Activated naive CD8-positive, alpha-beta T cell treated with anti-CD3 and anti-CD28 coated beads, Interleukin-2, amount 10 ng/mL, durations not matched to agents 7 days and 5 days (primary cell): Measurements from ENCODE around the gene PSD2. TPM values are rescaled to one million over a fixed set of nuclear protein-coding genes. Genes with fewer than 3 reads are reported as not detected.

Experiments
- ATAC-seq: fragments of 150-1000 bp; cut with Tn5 transposase; one replicate; pipeline ENCODE4 v1.10.0; 2021; ENCODE audit warnings: low read depth, moderate library complexity
- POLR2A ChIA-PET: fragments of 350-600 bp; sonication (Branson Sonifier 250); formaldehyde crosslinking; loops from one replicate; lab custom pipeline; 2021; ENCODE audit warnings: antibody characterized with exemption; lab: Charles Lee
- DNase-seq: peaks from one replicate; pipeline ENCODE4 v3.0.0; 2021
- H3K27ac Mint-ChIP-seq: one replicate; pipeline ENCODE4 v1.8.0; 2022; ENCODE audit warnings: mild to moderate bottlenecking, mixed read lengths
- H3K27me3 Mint-ChIP-seq: one replicate; pipeline ENCODE4 v1.8.0; 2022; ENCODE audit warnings: mild to moderate bottlenecking, moderate library complexity, mixed read lengths
- H3K36me3 Mint-ChIP-seq: one replicate; pipeline ENCODE4 v1.8.0; 2021; ENCODE audit warnings: mild to moderate bottlenecking, mixed read lengths
- H3K4me1 Mint-ChIP-seq: one replicate; pipeline ENCODE4 v1.8.0; 2021; ENCODE audit warnings: mixed read lengths
- H3K4me3 Mint-ChIP-seq: one replicate; pipeline ENCODE4 v1.8.0; 2022; ENCODE audit warnings: mild to moderate bottlenecking, moderate library complexity, mixed read lengths
- H3K9me3 Mint-ChIP-seq: one replicate; pipeline ENCODE4 v1.8.0; 2021; ENCODE audit warnings: mixed read lengths
- total RNA-seq, 2 experiments: library from RNA; stranded (reverse); gene quantifications; one replicate each; pipeline ENCODE4 v1.2.3, GENCODE V29; 2021

The PSD2 gene
- total RNA-seq, 2 experiments from 2014 or later, result 0.08 to 0.09 TPM

- Mint-ChIP-seq H3K36me3 (no peaks in the 10 kb centered on the region), H3K27ac (no peak overlapping the region), H3K9me3 (no peaks in the 10 kb centered on the region), H3K4me3 (no peak overlapping the region), H3K27me3 (peaks cover 12% of the 10 kb centered on the region), H3K4me1 (no peaks in the 10 kb centered on the region)
- ATAC-seq, result no peak
- no peak for DNase-seq
- POLR2A ChIA-PET, result no interaction called here
Observed at GRCh38 chr5:139805545-139805944, 9.9 kb downstream of the PSD2 start.

- Mint-ChIP-seq H3K9me3 (no peaks in the 10 kb centered on the region), H3K4me1 (no peaks in the 10 kb centered on the region), H3K4me3 (no peak overlapping the region), H3K27me3 (peaks cover 10% of the 10 kb centered on the region), H3K27ac (no peak overlapping the region), H3K36me3 (no peaks in the 10 kb centered on the region)
- DNase-seq (no peak), ATAC-seq (no peak)
- POLR2A ChIA-PET, result no interaction called here
Observed at GRCh38 chr5:139806111-139806510, 10.5 kb downstream of the PSD2 start.

- H3K4me1 Mint-ChIP-seq, result no peaks in the 10 kb centered on the region
- H3K9me3 Mint-ChIP-seq, result no peaks in the 10 kb centered on the region
- ATAC-seq, result no peak
- no peaks in the 10 kb centered on the region for H3K36me3 Mint-ChIP-seq
- no peak overlapping the region for H3K4me3 Mint-ChIP-seq
- no peak overlapping the region for H3K27ac Mint-ChIP-seq
- no peak for DNase-seq
- POLR2A ChIA-PET, result no interaction called here
- H3K27me3 Mint-ChIP-seq, result peaks cover 4% of the 10 kb centered on the region
Observed at GRCh38 chr5:139806726-139807646, 11.4 kb downstream of the PSD2 start.

- Mint-ChIP-seq H3K4me1 (no peaks in the 10 kb centered on the region), H3K9me3 (no peaks in the 10 kb centered on the region), H3K36me3 (no peaks in the 10 kb centered on the region), H3K27ac (no peak overlapping the region), H3K4me3 (no peak overlapping the region), H3K27me3 (peaks cover 3% of the 10 kb centered on the region)
- DNase-seq, result no peak
- POLR2A ChIA-PET, result no interaction called here
- ATAC-seq, result no peak
Observed at GRCh38 chr5:139807647-139808030, 12.0 kb downstream of the PSD2 start.

GRCh38 chr5:139808481-139809330 is 13.1 kb downstream of the PSD2 start:
- Mint-ChIP-seq H3K27ac (no peak overlapping the region), H3K4me3 (no peak overlapping the region), H3K4me1 (no peaks in the 10 kb centered on the region), H3K36me3 (no peaks in the 10 kb centered on the region), H3K9me3 (no peaks in the 10 kb centered on the region), H3K27me3 (peaks cover 3% of the 10 kb centered on the region)
- POLR2A ChIA-PET, result no interaction called here
- ATAC-seq (peak; percentile 81), DNase-seq (peak; percentile 77)

GRCh38 chr5:139809331-139809810 is 13.8 kb downstream of the PSD2 start:
- no peak for DNase-seq
- H3K9me3 Mint-ChIP-seq, result no peaks in the 10 kb centered on the region
- H3K4me1 Mint-ChIP-seq, result no peaks in the 10 kb centered on the region
- H3K27ac Mint-ChIP-seq, result no peak overlapping the region
- H3K4me3 Mint-ChIP-seq, result no peak overlapping the region
- no peak for ATAC-seq
- H3K27me3 Mint-ChIP-seq, result peaks cover 3% of the 10 kb centered on the region
- POLR2A ChIA-PET, result no interaction called here
- H3K36me3 Mint-ChIP-seq, result no peaks in the 10 kb centered on the region

GRCh38 chr5:139810341-139811273 is 15.0 kb downstream of the PSD2 start:
- POLR2A ChIA-PET, result no interaction called here
- no peaks in the 10 kb centered on the region for H3K36me3 Mint-ChIP-seq
- no peak for ATAC-seq
- no peaks in the 10 kb centered on the region for H3K9me3 Mint-ChIP-seq
- H3K4me1 Mint-ChIP-seq, result no peaks in the 10 kb centered on the region
- no peak for DNase-seq
- no peak overlapping the region for H3K27ac Mint-ChIP-seq
- H3K27me3 Mint-ChIP-seq, result peaks cover 3% of the 10 kb centered on the region
- H3K4me3 Mint-ChIP-seq, result no peak overlapping the region

- Mint-ChIP-seq H3K27me3 (peaks cover 3% of the 10 kb centered on the region), H3K9me3 (no peaks in the 10 kb centered on the region)
- ATAC-seq, result no peak
Observed at GRCh38 chr5:139811274-139811607, 15.6 kb downstream of the PSD2 start.

GRCh38 chr5:139812323-139812722 is 16.7 kb downstream of the PSD2 start:
- no peak for ATAC-seq
- Mint-ChIP-seq H3K9me3 (no peaks in the 10 kb centered on the region), H3K4me1 (no peaks in the 10 kb centered on the region), H3K36me3 (no peaks in the 10 kb centered on the region), H3K4me3 (no peak overlapping the region), H3K27ac (no peak overlapping the region), H3K27me3 (peaks cover 6% of the 10 kb centered on the region)
- no peak for DNase-seq
- POLR2A ChIA-PET, result no interaction called here

More at GRCh38 chr5:139811274-139811607, 15.6 kb downstream of the PSD2 start:
- Mint-ChIP-seq H3K36me3 (no peaks in the 10 kb centered on the region), H3K4me3 (no peak overlapping the region), H3K4me1 (no peaks in the 10 kb centered on the region), H3K27ac (no peak overlapping the region)
- POLR2A ChIA-PET, result no interaction called here
- DNase-seq, result no peak

- ATAC-seq (no peak), DNase-seq (no peak)
- Mint-ChIP-seq H3K36me3 (no peaks in the 10 kb centered on the region), H3K4me1 (no peaks in the 10 kb centered on the region), H3K27ac (no peak overlapping the region), H3K27me3 (peaks cover 6% of the 10 kb centered on the region), H3K9me3 (no peaks in the 10 kb centered on the region), H3K4me3 (no peak overlapping the region)
- POLR2A ChIA-PET, result no interaction called here
Observed at GRCh38 chr5:139812836-139813805, 17.5 kb downstream of the PSD2 start.

GRCh38 chr5:139814191-139814601 is 18.6 kb downstream of the PSD2 start:
- ATAC-seq, result no peak
- H3K9me3 Mint-ChIP-seq, result peaks cover 3% of the 10 kb centered on the region
- POLR2A ChIA-PET, result no interaction called here
- peaks cover 6% of the 10 kb centered on the region for H3K27me3 Mint-ChIP-seq
- no peak for DNase-seq
- H3K4me3 Mint-ChIP-seq, result no peak overlapping the region
- H3K4me1 Mint-ChIP-seq, result no peaks in the 10 kb centered on the region
- H3K27ac Mint-ChIP-seq, result no peak overlapping the region
- no peaks in the 10 kb centered on the region for H3K36me3 Mint-ChIP-seq

- Mint-ChIP-seq H3K9me3 (peaks cover 3% of the 10 kb centered on the region), H3K27me3 (peaks cover 6% of the 10 kb centered on the region), H3K4me3 (no peak overlapping the region), H3K4me1 (no peaks in the 10 kb centered on the region), H3K27ac (no peak overlapping the region), H3K36me3 (no peaks in the 10 kb centered on the region)
- no peak for ATAC-seq
- no peak for DNase-seq
- POLR2A ChIA-PET, result no interaction called here
Observed at GRCh38 chr5:139814704-139815280, 19.2 kb downstream of the PSD2 start.
